GM18505 (cell line): Measurements from ENCODE around the gene RASL12.
"Not testable (repeated sequence)": the region's sequence is repeated elsewhere in the genome, so short reads cannot be mapped to it uniquely, and the experiment has no call there.

ENCODE experiments used
- ATAC-seq: cut with Tn5 transposase; IDR thresholded peaks from one replicate; pipeline ENCODE4 v1.9.1; 2021; ENCODE audit not compliant: unreplicated experiment
- POLR2A ChIP-seq: IDR thresholded peaks from 4 replicates; pipeline ENCODE4 v1.6.1; 2011; ENCODE audit warnings: borderline replicate concordance; ENCODE audit not compliant: insufficient read depth, insufficient read length; ENCODE audit errors: extremely low read depth

RASL12 gene

DNA sequence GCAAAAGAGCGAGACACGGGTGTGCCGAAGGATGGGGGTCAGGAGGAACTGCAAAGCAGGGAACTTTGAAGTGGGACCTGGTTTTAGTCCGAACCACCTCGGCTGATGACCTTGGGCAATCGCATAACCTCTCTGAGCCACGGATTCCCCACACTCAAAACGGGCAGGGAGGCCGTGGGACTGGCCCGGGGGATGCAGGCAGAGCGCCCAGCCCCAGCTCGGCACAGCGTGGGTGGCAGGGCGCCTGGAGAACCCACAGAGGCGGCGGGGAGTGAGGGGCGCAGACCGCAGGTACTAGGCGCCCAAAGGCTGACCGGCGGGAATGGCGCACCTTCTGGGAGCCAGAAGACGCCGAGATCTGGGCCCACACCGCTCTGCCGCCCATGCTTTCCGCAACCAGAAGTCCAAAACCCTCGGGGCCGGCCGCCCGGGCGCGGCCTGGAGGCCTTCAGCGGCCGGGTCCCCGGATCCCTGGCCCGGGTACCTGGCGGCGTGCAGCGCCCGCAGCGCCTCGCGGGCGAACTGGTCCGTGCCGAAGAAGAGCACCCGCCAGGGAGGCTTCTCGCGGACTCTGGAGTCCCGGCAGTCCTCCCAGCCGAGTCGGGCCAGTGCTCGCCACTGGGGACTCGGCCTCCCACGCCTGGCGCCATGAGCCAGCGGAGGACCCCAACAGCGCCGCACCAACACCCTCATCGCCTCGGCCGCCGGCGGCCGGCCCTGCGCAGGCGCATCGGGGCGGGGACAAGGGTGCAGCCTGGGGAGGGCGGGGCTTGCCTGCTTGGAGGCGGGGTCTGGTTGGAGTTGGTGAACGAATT lies 38.7 kb downstream of the RASL12 start, which contains the start of gene MTFMT:
TSS of gene MTFMT (minus strand) at position 719 of the 815 bp plus-strand sequence. CDS start at position 693, 26 bp downstream.
- peak; percentile 92 for TF ChIP-seq POLR2A
- peak; percentile 73 for ATAC-seq

DNA sequence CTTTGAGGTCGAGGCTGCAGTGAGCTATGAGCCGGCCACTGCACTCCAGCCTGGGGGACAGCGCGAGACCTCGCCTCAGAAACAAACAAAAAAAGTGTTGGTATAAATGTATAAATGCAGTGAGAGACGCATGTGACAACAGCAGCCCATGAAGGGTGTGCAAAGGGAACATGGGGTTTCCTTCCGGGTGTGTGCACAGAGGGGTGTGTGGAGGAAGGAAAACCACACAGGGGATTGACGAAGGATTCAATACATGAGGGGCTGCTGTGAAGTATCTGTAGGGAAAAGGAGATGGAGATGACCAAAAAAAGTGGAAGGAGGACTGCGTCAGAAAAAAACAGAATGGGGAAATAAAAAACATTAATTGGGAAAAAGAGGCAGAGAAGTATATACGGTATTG lies 39.5 kb downstream of the RASL12 start:
- TF ChIP-seq POLR2A = no peak
- ATAC-seq = no peak

DNA sequence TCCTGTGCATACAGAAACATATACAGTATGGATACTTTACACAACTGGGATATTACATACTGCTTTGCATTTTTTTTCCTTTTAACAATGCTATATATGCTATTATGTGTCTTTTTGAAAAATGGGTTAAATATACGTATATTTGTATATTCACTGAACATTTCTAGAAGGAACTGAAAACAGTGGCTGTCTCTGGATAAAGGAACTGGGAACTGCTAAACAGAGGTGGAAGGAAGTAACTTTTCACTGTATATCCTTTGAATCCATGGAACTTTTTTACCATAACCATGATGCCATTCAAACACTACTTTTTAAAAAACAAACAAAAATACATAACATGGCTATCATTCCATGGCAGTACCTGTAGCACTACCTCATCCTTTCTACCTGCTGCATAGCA lies 40.2 kb downstream of the RASL12 start:
- no peak for TF ChIP-seq POLR2A
- ATAC-seq = no peak

DNA sequence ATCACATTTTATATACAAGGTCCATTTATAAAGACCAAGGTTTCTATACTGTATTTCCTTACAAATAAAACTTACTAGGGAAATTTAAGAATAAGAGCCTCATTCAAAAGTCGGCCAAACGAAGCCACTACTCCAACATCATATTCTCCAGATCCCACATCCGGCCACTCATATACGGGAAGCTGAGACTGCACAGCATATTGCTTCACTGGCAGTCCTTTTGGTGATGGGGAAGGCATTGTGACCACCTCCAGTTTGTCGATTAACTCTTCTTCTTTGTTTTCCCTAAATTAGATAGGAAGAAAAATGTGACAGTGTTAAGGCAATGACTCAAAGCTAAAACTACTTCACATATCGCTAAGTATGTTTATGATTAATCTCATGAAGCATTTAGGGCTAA lies 41.0 kb downstream of the RASL12 start:
- ATAC-seq = no peak
- TF ChIP-seq POLR2A = no peak

DNA sequence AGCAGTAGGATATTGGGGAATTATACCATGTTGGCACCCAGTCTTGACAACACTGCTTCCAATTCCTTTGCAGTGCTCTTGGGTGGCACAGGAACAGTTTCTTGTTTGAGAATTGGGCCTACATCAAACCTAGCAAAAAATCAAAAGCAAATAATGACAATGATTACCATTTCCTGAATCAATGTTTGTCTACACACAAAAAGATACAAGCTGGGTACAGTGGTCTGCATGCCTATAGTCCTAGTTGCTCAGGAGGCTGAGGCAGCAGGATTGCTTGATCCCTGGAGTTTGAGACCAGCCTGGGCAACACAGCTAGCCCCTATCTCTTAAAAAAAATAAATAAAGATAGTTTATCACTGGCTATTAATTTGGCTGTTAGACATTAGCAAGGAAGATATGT lies 46.3 kb downstream of the RASL12 start:
- TF ChIP-seq POLR2A = no peak
- ATAC-seq = no peak

DNA sequence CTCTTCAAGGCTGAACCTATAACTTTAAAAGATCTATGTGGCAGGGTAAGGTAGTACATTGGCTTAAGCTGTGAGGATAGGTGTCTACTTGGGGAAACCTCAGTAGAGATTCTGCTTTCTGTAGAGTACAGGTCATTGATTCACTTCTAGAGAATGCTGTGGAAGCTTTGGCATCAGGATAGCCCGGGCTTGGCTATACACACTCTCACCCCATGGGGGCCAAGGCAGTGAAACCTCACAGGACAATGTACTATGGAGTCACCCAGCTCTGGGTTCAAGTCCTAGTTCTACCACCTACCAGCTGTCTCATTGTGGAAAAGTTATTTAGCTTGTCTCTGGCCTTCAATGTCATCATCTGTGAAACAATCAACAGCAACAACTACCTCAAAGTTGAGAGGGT lies 47.4 kb downstream of the RASL12 start:
- ATAC-seq = no peak
- no peak for TF ChIP-seq POLR2A

DNA sequence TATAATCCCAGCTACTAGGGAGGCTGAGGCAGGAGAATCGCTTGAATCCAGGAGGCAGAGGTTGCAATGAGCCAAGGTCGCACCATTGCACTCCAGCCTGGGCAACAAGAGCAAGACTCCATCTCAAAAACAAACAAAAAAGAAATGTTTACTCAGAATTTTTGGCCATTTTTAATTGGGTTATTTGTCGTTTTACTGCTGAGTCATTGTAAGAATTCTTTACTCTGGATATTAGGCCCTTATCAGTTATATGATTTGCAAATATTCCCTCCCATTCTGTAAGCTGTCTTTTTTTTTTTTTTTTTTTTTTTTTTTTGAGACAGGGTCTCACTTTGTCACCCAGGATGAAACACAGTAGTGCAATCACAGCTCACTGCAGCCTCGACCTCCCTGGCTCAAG lies 56.6 kb downstream of the RASL12 start:
- not testable (repeated sequence) for ATAC-seq

DNA sequence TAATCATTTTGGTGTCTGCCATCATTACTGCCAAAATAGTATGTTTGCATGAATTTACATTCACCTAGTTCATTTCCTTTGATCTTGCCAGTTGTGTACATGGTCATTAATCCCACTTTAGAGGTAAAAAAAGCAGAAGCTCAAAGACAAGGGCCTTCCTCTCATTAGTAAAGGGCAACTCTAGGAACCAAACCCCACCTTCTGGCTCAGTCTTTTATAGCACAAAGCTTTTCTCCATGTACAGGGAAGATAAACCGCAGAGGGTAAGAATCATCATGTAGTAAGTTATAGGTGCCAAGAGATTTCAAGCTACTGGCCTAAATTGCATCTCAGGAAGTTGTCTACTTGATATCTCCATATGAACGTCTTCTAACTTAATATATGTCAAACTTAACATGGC lies 58.8 kb downstream of the RASL12 start:
- no peak for TF ChIP-seq POLR2A
- no peak for ATAC-seq

DNA sequence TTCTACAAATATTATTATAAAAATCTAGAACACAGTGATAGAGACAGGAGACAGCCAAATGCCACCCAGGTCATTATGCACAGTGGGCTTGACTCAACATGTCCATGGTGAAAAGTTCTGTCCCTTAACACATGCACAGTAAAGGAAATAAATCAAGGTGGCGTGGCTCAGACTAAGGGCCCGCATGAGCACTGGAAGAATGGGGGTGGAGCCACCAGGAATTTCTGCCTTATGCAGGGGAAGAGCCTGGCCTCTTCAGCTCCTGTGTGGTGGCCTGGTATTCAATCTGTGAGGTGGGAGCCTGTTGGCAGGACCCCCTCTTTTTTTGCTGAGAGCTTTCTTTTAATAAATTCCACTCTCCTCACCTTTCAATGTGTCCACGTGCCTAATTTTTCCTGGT lies 60.9 kb downstream of the RASL12 start:
- no peak for ATAC-seq
- no peak for TF ChIP-seq POLR2A

DNA sequence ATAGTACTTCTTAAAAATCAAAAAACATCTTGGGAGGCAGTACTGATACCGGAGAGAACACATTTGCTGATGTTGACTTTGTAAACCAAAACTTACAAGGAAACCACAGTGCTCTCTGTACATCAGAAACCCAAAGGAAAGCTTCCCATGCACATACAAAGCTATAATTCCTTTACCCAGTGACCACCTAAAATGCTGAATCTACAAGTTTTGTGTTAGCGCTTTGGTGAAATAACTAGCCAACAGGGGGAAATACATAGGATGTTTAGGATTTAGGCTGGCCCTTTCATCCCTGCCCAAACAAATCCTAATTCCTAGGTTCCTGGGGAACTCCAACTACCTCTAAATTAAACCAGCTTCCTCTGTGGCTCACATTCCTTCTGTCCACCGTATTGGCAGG lies 62.8 kb downstream of the RASL12 start:
- ATAC-seq = no peak
- no peak for TF ChIP-seq POLR2A
